H9 (cell line): ENCODE results near the gene CD53. TPM values are rescaled to one million over a fixed set of nuclear protein-coding genes. Genes with fewer than 3 reads are reported as not detected.

Experiments
- DNase-seq: peaks from one replicate; pipeline ENCODE4 v3.0.0-alpha.2; 2017
- H2AFZ ChIP-seq: one replicate; pipeline ENCODE4 v1.6.1; 2013; ENCODE audit warnings: mild to moderate bottlenecking, low read length, control low read depth, moderate library complexity
- H2AK5ac ChIP-seq: 2 replicates; pipeline ENCODE4 v1.6.1; 2013; ENCODE audit warnings: low read length, control low read depth, mixed read lengths; ENCODE audit not compliant: insufficient read length
- H2BK120ac ChIP-seq: one replicate; pipeline ENCODE4 v1.6.1; 2013; ENCODE audit warnings: low read depth, mild to moderate bottlenecking, low read length, control low read depth, inconsistent platforms; ENCODE audit not compliant: poor library complexity, severe bottlenecking
- H2BK12ac ChIP-seq: 2 replicates; pipeline ENCODE4 v1.6.1; 2013; ENCODE audit warnings: low read length, control low read depth, mixed read lengths, low read depth; ENCODE audit not compliant: insufficient read length
- H2BK15ac ChIP-seq: 2 replicates; pipeline ENCODE4 v1.6.1; 2013; ENCODE audit warnings: low read depth, low read length, control low read depth
- H2BK20ac ChIP-seq: one replicate; pipeline ENCODE4 v1.6.1; 2013; ENCODE audit warnings: low read depth, mild to moderate bottlenecking, low read length, control low read depth, inconsistent platforms; ENCODE audit not compliant: poor library complexity, severe bottlenecking
- H2BK5ac ChIP-seq: 2 replicates; pipeline ENCODE4 v1.6.1; 2013; ENCODE audit warnings: low read length, control low read depth, mixed read lengths; ENCODE audit not compliant: insufficient read length
- H3K14ac ChIP-seq: 2 replicates; pipeline ENCODE4 v1.6.1; 2013; ENCODE audit warnings: low read length, control low read depth; ENCODE audit not compliant: insufficient read depth
- H3K18ac ChIP-seq: 2 replicates; pipeline ENCODE4 v1.6.1; 2013; ENCODE audit warnings: low read depth, mild to moderate bottlenecking, mixed read lengths, low read length, control low read depth; ENCODE audit not compliant: insufficient read length
- H3K23ac ChIP-seq: 2 replicates; pipeline ENCODE4 v1.6.1; 2013; ENCODE audit warnings: low read length, control low read depth, mixed read lengths, low read depth; ENCODE audit not compliant: insufficient read length
- H3K23me2 ChIP-seq: 2 replicates; pipeline ENCODE4 v1.6.1; 2013; ENCODE audit warnings: low read depth, mild to moderate bottlenecking, mixed read lengths, low read length, control low read depth; ENCODE audit not compliant: insufficient read length, poor library complexity, severe bottlenecking
- H3K27ac ChIP-seq: 2 replicates; pipeline ENCODE4 v1.5.1; 2013; ENCODE audit warnings: low read length, control low read depth, mixed read lengths, low read depth; ENCODE audit not compliant: insufficient read length
- H3K27me3 ChIP-seq: 2 replicates; pipeline ENCODE4 v1.6.1; 2013; ENCODE audit warnings: low read length, control low read depth, inconsistent platforms; ENCODE audit not compliant: insufficient read depth
- H3K4ac ChIP-seq: 2 replicates; pipeline ENCODE4 v1.6.1; 2013; ENCODE audit warnings: low read depth, mild to moderate bottlenecking, control low read depth, inconsistent platforms, low read length, moderate library complexity
- H3K4me1 ChIP-seq: 2 replicates; pipeline ENCODE4 v1.6.1; 2013; ENCODE audit warnings: low read length, control low read depth, inconsistent platforms; ENCODE audit not compliant: insufficient read depth
- H3K4me2 ChIP-seq: 2 replicates; pipeline ENCODE4 v1.6.1; 2013; ENCODE audit warnings: low read length, control low read depth, mixed read lengths; ENCODE audit not compliant: insufficient read length, insufficient read depth
- H3K56ac ChIP-seq: 2 replicates; pipeline ENCODE4 v1.6.1; 2013; ENCODE audit warnings: low read depth, mild to moderate bottlenecking, mixed read lengths, low read length, control low read depth; ENCODE audit not compliant: insufficient read length
- H3K79me1 ChIP-seq: 2 replicates; pipeline ENCODE4 v1.6.1; 2013; ENCODE audit warnings: low read depth, mild to moderate bottlenecking, moderate library complexity, low read length, control low read depth, inconsistent platforms; ENCODE audit not compliant: insufficient read depth, poor library complexity, severe bottlenecking
- H3K79me2 ChIP-seq: 2 replicates; pipeline ENCODE4 v1.6.1; 2013; ENCODE audit warnings: low read length, control low read depth, inconsistent platforms; ENCODE audit not compliant: insufficient read depth
- H3K9ac ChIP-seq: 2 replicates; pipeline ENCODE4 v1.6.1; 2013; ENCODE audit warnings: low read length, control low read depth, mixed read lengths; ENCODE audit not compliant: insufficient read length; ENCODE audit errors: extremely low read depth
- H3K9me3 ChIP-seq: one replicate; pipeline ENCODE4 v1.6.1; 2013; ENCODE audit warnings: low read depth, low read length, inconsistent platforms; ENCODE audit not compliant: control insufficient read depth
- H3T11ph ChIP-seq: one replicate; pipeline ENCODE4 v1.6.1; 2013; ENCODE audit warnings: mild to moderate bottlenecking, low read length, control low read depth, inconsistent platforms
- H4K20me1 ChIP-seq: one replicate; pipeline ENCODE4 v1.6.1; 2013; ENCODE audit not compliant: control insufficient read depth, insufficient read length, insufficient read depth
- H4K5ac ChIP-seq: 2 replicates; pipeline ENCODE4 v1.6.1; 2013; ENCODE audit warnings: low read depth, mild to moderate bottlenecking, mixed read lengths, low read length, control low read depth; ENCODE audit not compliant: insufficient read length
- H4K8ac ChIP-seq: replicated peaks from 2 replicates; pipeline ENCODE4 v1.6.1; 2013; ENCODE audit warnings: low read length, control low read depth, mixed read lengths, low read depth; ENCODE audit not compliant: insufficient read length
- H4K91ac ChIP-seq: 2 replicates; pipeline ENCODE4 v1.6.1; 2013; ENCODE audit warnings: low read depth, mild to moderate bottlenecking, moderate library complexity, mixed read lengths, low read length, control low read depth; ENCODE audit not compliant: insufficient read length
- H3K27ac Mint-ChIP-seq, 3 experiments: 2 replicates in 2 of 3; 3 replicates in 1 of 3; pipeline ENCODE4 v1.8.0; 2020 to 2021; ENCODE audit warnings: mixed read lengths in 3 of 3, mild to moderate bottlenecking in 1 of 3, moderate library complexity in 1 of 3
- H3K27me3 Mint-ChIP-seq: 2 replicates; pipeline ENCODE4 v1.8.0; 2021; ENCODE audit warnings: low read depth, mild to moderate bottlenecking, moderate library complexity, mixed read lengths
- H3K36me3 Mint-ChIP-seq, 3 experiments: 2 replicates in 2 of 3; 3 replicates in 1 of 3; pipeline ENCODE4 v1.8.0; 2020 to 2021; ENCODE audit warnings: low read depth in 3 of 3, mixed read lengths in 3 of 3; ENCODE audit not compliant: insufficient read depth in 1 of 3
- H3K4me1 Mint-ChIP-seq, 2 experiments: 2 replicates each; pipeline ENCODE4 v1.8.0; 2020; ENCODE audit warnings: mixed read lengths in 2 of 2
- H3K4me3 Mint-ChIP-seq, 2 experiments: 2 replicates in 1 of 2; 3 replicates in 1 of 2; pipeline ENCODE4 v1.8.0; 2020 to 2021; ENCODE audit warnings: mild to moderate bottlenecking in 2 of 2, mixed read lengths in 2 of 2, moderate library complexity in 1 of 2
- H3K9me3 Mint-ChIP-seq, 2 experiments: 2 replicates in 1 of 2; 3 replicates in 1 of 2; pipeline ENCODE4 v1.8.0; 2020; ENCODE audit warnings: mild to moderate bottlenecking in 2 of 2, mixed read lengths in 2 of 2, moderate library complexity in 1 of 2
- WGBS: extraction: QIAGEN DNeasy Blood & Tissue Kit; methylation state at CpG from one replicate; pipeline ENCODE4 v1.1.7; 2013; ENCODE audit warnings: missing lambda C conversion rate, low lambda C conversion rate, mixed read lengths; ENCODE audit not compliant: insufficient read length; ENCODE audit errors: extremely low coverage; 5-methylcytosine and 5-hydroxymethylcytosine counted together
- total RNA-seq: library from RNA; stranded (reverse); gene quantifications from 2 replicates; pipeline ENCODE4 v1.2.1, GENCODE V29; 2021
- TF ChIP-seq, protein P1 (sequence below): fragments of 200-600 bp; sonication (generic); conservative IDR thresholded peaks from 3 replicates; pipeline ENCODE4 v1.8.0; 2021; ENCODE audit warnings: antibody characterized with exemption, mild to moderate bottlenecking

Gene CD53
- total RNA-seq, 1 experiment from 2014 or later: 0.15 TPM

DNA sequence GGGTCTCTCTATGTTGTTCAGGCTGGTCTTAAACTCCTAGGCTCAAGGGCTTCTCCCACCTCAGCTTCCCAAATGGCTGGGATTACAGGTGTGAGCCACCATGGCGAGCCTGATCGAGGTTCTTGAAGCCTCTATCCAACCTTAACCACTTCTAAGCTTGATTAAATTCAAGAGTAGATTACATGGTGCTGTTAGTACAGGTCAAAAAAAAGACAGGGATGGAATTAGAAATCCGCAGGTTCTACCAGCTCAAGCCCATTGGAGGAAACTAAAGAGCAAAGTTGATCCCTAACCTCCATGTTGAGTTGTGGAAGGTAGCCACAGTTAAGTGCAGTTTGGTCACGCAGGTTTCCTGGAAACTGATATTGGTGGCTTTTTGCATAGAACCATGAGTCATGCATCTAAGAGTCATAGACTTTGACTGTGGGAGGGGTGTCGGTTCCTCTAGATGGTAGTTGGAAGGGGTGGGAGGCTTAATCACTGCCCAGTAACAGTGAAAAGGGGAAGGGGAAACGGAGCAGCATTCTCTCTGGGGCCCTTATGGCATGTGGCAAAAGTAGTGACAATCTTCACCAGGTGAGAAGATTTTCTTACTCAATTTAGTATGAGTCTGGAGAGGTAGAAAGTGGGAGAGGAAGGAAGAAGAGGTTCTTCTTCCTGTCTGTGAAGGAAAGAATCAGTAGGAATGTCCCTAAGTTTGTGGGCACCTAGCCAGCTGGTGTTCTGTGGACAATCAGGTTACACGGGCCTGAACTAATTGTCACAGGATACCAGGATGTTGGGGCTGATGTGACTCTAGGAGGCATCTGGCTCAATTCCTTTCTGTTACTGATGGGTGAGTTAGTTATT lies 7.0 kb downstream of the CD53 start:
- Mint-ChIP-seq H3K27me3 (peaks cover 6% of the 10 kb centered on the region), H3K27ac (no peak overlapping the region), H3K4me1 (peaks cover 0 to 4% of the 10 kb centered on the region in 2 experiments; a peak in 2 of 4 replicates), H3K9me3 (peaks cover 6 to 22% of the 10 kb centered on the region in 2 experiments; a peak in 4 of 5 replicates), H3K4me3 (no peak overlapping the region), H3K36me3 (no peaks in the 10 kb centered on the region)
- H2AFZ ChIP-seq: no peak overlapping the region
- no CpG with 5 or more reads among the region's 7 CpGs for WGBS
- H2BK5ac ChIP-seq: no peak overlapping the region
- H4K8ac ChIP-seq: no peak overlapping the region
- H3K9me3 ChIP-seq: no peaks in the 10 kb centered on the region
- no peaks in the 10 kb centered on the region for H3K27me3 ChIP-seq
- no peaks in the 10 kb centered on the region for H4K20me1 ChIP-seq
- H3K79me2 ChIP-seq: no peaks in the 10 kb centered on the region
- H2BK20ac ChIP-seq: no peak overlapping the region
- H3K27ac ChIP-seq: no peak overlapping the region
- H4K5ac ChIP-seq: no peak overlapping the region
- H3K4me1 ChIP-seq: no peaks in the 10 kb centered on the region
- no peak overlapping the region for H3K9ac ChIP-seq
- H2BK12ac ChIP-seq: no peak overlapping the region
- H3K14ac ChIP-seq: no peak overlapping the region
- DNase-seq: no peak
- no peak overlapping the region for H3K23ac ChIP-seq
- H3T11ph ChIP-seq: no peak overlapping the region
- no peaks in the 10 kb centered on the region for H3K79me1 ChIP-seq
- H2AK5ac ChIP-seq: no peak overlapping the region
- H2BK120ac ChIP-seq: no peak overlapping the region
- no peak overlapping the region for H3K4ac ChIP-seq
- no peak overlapping the region for H3K56ac ChIP-seq
- H3K18ac ChIP-seq: no peak overlapping the region
- no peak overlapping the region for H4K91ac ChIP-seq
- no peak overlapping the region for H2BK15ac ChIP-seq
- no peak overlapping the region for H3K4me2 ChIP-seq
- no peaks in the 10 kb centered on the region for H3K23me2 ChIP-seq
- TF ChIP-seq, protein P1, sequence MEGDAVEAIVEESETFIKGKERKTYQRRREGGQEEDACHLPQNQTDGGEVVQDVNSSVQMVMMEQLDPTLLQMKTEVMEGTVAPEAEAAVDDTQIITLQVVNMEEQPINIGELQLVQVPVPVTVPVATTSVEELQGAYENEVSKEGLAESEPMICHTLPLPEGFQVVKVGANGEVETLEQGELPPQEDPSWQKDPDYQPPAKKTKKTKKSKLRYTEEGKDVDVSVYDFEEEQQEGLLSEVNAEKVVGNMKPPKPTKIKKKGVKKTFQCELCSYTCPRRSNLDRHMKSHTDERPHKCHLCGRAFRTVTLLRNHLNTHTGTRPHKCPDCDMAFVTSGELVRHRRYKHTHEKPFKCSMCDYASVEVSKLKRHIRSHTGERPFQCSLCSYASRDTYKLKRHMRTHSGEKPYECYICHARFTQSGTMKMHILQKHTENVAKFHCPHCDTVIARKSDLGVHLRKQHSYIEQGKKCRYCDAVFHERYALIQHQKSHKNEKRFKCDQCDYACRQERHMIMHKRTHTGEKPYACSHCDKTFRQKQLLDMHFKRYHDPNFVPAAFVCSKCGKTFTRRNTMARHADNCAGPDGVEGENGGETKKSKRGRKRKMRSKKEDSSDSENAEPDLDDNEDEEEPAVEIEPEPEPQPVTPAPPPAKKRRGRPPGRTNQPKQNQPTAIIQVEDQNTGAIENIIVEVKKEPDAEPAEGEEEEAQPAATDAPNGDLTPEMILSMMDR: no peak
